Mucosa of rectum (tissue), 2 donors: Measurements from ENCODE around the gene RPE65.

Experiments used
- H3K27ac ChIP-seq, 2 donors: one replicate each; pipeline ENCODE4 v1.7.0; 2013; ENCODE audit warnings: inconsistent platforms in 2 of 2, low read depth in 2 of 2, low read length in 2 of 2
- H3K27me3 ChIP-seq, 2 donors: one replicate each; pipeline ENCODE4 v1.7.0; 2013; ENCODE audit warnings: low read length in 2 of 2; ENCODE audit not compliant: control insufficient read depth in 2 of 2, insufficient read depth in 2 of 2
- H3K36me3 ChIP-seq, 2 donors: one replicate each; pipeline ENCODE4 v1.7.0; 2013; ENCODE audit warnings: low read length in 2 of 2; ENCODE audit not compliant: control insufficient read depth in 2 of 2, insufficient read depth in 2 of 2
- H3K4me1 ChIP-seq, 2 donors: one replicate each; pipeline ENCODE4 v1.7.0; 2013; ENCODE audit warnings: low read length in 2 of 2, mild to moderate bottlenecking in 1 of 2; ENCODE audit not compliant: control insufficient read depth in 2 of 2, insufficient read depth in 2 of 2
- H3K4me3 ChIP-seq, 2 donors: one replicate each; pipeline ENCODE4 v1.7.0; 2013; ENCODE audit warnings: low read length in 2 of 2
- H3K9ac ChIP-seq, 2 donors: one replicate each; pipeline ENCODE4 v1.7.0; 2013; ENCODE audit warnings: low read length in 2 of 2, low read depth in 1 of 2, mild to moderate bottlenecking in 1 of 2
- H3K9me3 ChIP-seq, 2 donors: one replicate each; pipeline ENCODE4 v1.7.0; 2013; ENCODE audit warnings: low read length in 2 of 2; ENCODE audit not compliant: control insufficient read depth in 2 of 2
- donor health status: healthy.
- donor health status: Normal muscosa, but diverticular disease.

Gene RPE65

DNA sequence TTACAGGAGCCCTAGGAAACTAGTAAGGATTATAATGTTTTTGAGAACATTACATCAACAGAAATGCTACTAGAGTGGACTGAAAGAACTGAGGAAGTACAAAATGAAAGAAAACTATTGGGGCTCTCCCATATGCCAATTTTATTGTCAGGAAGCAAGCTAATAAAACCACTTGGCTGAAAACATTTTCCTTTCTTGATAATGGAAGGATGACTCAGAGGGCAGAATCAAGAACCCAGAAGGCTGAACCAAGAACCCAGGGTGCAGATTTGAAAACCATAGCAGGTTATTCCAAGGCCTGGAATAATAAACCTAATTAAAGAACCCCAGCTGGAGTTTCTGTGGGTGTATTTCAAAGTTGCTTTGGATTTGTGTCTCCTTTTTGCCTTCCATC, 70.7 kb downstream of the RPE65 start:
- no peaks in the 10 kb centered on the region for H3K27me3 ChIP-seq
- no peaks in the 10 kb centered on the region for H3K9me3 ChIP-seq
- H3K4me3 ChIP-seq: no peak overlapping the region
- no peak overlapping the region for H3K9ac ChIP-seq
- no peaks in the 10 kb centered on the region for H3K36me3 ChIP-seq
- peaks cover 0 to 2% of the 10 kb centered on the region in 2 donors for H3K4me1 ChIP-seq
- no peak overlapping the region for H3K27ac ChIP-seq
